Measurements from ENCODE around the gene USP9X. TPM values are rescaled to one million over a fixed set of nuclear protein-coding genes. Genes with fewer than 3 reads are reported as not detected.

The USP9X gene
- total RNA-seq, 1 donor from 2014 or later: 53.2 TPM

GRCh38 chrX:41153957-41154356, 68.7 kb downstream of the USP9X start:
- Histone ChIP-seq H3K4me3 (ENCODE audit: low read depth, low read length) (no peak overlapping the region), H3K36me3 (ENCODE audit: control insufficient read depth, insufficient read depth, low read length) (peaks cover 5% of the 10 kb centered on the region), H3K27me3 (ENCODE audit: control insufficient read depth, insufficient read depth, low read length) (no peaks in the 10 kb centered on the region)
- DNase-seq (ENCODE audit: low read depth) (no peak), FAIRE-seq (no peak)
- no peak for TF ChIP-seq CTCF (IDR thresholded peaks at IDR 0.05; ENCODE audit: insufficient read depth, low read length, severe bottlenecking)

GRCh38 chrX:41164449-41164848, 79.2 kb downstream of the USP9X start:
- H3K27me3 ChIP-seq (ENCODE audit: control insufficient read depth, insufficient read depth, low read length): no peaks in the 10 kb centered on the region
- no peak for TF ChIP-seq CTCF (IDR thresholded peaks at IDR 0.05; ENCODE audit: insufficient read depth, low read length, severe bottlenecking)
- H3K36me3 ChIP-seq (ENCODE audit: control insufficient read depth, insufficient read depth, low read length): peaks cover 2% of the 10 kb centered on the region
- no peak for FAIRE-seq
- DNase-seq (ENCODE audit: low read depth): no peak
- no peak overlapping the region for H3K4me3 ChIP-seq (ENCODE audit: low read depth, low read length)

- Histone ChIP-seq H3K4me3 (ENCODE audit: low read depth, low read length) (no peak overlapping the region), H3K36me3 (ENCODE audit: control insufficient read depth, insufficient read depth, low read length) (no peaks in the 10 kb centered on the region), H3K27me3 (ENCODE audit: control insufficient read depth, insufficient read depth, low read length) (no peaks in the 10 kb centered on the region)
- no peak for FAIRE-seq
- TF ChIP-seq CTCF (IDR thresholded peaks at IDR 0.05; ENCODE audit: insufficient read depth, low read length, severe bottlenecking): no peak
- DNase-seq (ENCODE audit: low read depth): peak; percentile 23
Observed at GRCh38 chrX:41167888-41168287, 82.6 kb downstream of the USP9X start.

- H3K4me3 ChIP-seq (ENCODE audit: low read depth, low read length): no peak overlapping the region
- FAIRE-seq (no peak), DNase-seq (ENCODE audit: low read depth) (no peak)
- no peaks in the 10 kb centered on the region for H3K27me3 ChIP-seq (ENCODE audit: control insufficient read depth, insufficient read depth, low read length)
- TF ChIP-seq CTCF (IDR thresholded peaks at IDR 0.05; ENCODE audit: insufficient read depth, low read length, severe bottlenecking): no peak
- H3K36me3 ChIP-seq (ENCODE audit: control insufficient read depth, insufficient read depth, low read length): no peaks in the 10 kb centered on the region
Observed at GRCh38 chrX:41176263-41176662, 91.0 kb downstream of the USP9X start.

GRCh38 chrX:41177297-41177696, 92.1 kb downstream of the USP9X start:
- Histone ChIP-seq H3K27me3 (ENCODE audit: control insufficient read depth, insufficient read depth, low read length) (no peaks in the 10 kb centered on the region), H3K36me3 (ENCODE audit: control insufficient read depth, insufficient read depth, low read length) (no peaks in the 10 kb centered on the region), H3K4me3 (ENCODE audit: low read depth, low read length) (no peak overlapping the region)
- no peak for FAIRE-seq
- no peak for TF ChIP-seq CTCF (IDR thresholded peaks at IDR 0.05; ENCODE audit: insufficient read depth, low read length, severe bottlenecking)
- DNase-seq (ENCODE audit: low read depth): no peak

- Histone ChIP-seq H3K27me3 (ENCODE audit: control insufficient read depth, insufficient read depth, low read length) (no peaks in the 10 kb centered on the region), H3K4me3 (ENCODE audit: low read depth, low read length) (no peak overlapping the region), H3K36me3 (ENCODE audit: control insufficient read depth, insufficient read depth, low read length) (no peaks in the 10 kb centered on the region)
- FAIRE-seq (no peak), DNase-seq (ENCODE audit: low read depth) (peak; percentile 52)
- TF ChIP-seq CTCF (IDR thresholded peaks at IDR 0.05; ENCODE audit: insufficient read depth, low read length, severe bottlenecking): no peak
Observed at GRCh38 chrX:41178201-41178600, 93.0 kb downstream of the USP9X start.
